GM20000 (cell line): ENCODE measurements around the gene EIF2S3B.
A peak's percentile ranks its signal among the peaks of the same experiment; 100 is the strongest.

ENCODE experiments used
- DNase-seq: peaks from one replicate; pipeline ENCODE4 v3.0.0; 2012; ENCODE audit warnings: low spot score
- TF ChIP-seq, protein P1 (sequence below): IDR thresholded peaks from 2 replicates; pipeline ENCODE4 v1.5.1; 2012; ENCODE audit warnings: mild to moderate bottlenecking, control low read depth; ENCODE audit errors: extremely low read depth, missing control alignments

The EIF2S3B gene

GRCh38 chr12:10554228-10554755, 48.6 kb downstream of the EIF2S3B start:
- TF ChIP-seq, protein P1, sequence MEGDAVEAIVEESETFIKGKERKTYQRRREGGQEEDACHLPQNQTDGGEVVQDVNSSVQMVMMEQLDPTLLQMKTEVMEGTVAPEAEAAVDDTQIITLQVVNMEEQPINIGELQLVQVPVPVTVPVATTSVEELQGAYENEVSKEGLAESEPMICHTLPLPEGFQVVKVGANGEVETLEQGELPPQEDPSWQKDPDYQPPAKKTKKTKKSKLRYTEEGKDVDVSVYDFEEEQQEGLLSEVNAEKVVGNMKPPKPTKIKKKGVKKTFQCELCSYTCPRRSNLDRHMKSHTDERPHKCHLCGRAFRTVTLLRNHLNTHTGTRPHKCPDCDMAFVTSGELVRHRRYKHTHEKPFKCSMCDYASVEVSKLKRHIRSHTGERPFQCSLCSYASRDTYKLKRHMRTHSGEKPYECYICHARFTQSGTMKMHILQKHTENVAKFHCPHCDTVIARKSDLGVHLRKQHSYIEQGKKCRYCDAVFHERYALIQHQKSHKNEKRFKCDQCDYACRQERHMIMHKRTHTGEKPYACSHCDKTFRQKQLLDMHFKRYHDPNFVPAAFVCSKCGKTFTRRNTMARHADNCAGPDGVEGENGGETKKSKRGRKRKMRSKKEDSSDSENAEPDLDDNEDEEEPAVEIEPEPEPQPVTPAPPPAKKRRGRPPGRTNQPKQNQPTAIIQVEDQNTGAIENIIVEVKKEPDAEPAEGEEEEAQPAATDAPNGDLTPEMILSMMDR: no peak
- no peak for DNase-seq

- DNase-seq: no peak
- TF ChIP-seq, protein P1: no peak
These were observed 49.2 kb downstream of the EIF2S3B start for GRCh38 chr12:10554756-10555481.

- DNase-seq: no peak
- TF ChIP-seq, protein P1: no peak
These were observed 51.6 kb downstream of the EIF2S3B start for GRCh38 chr12:10557329-10557728.

DNA sequence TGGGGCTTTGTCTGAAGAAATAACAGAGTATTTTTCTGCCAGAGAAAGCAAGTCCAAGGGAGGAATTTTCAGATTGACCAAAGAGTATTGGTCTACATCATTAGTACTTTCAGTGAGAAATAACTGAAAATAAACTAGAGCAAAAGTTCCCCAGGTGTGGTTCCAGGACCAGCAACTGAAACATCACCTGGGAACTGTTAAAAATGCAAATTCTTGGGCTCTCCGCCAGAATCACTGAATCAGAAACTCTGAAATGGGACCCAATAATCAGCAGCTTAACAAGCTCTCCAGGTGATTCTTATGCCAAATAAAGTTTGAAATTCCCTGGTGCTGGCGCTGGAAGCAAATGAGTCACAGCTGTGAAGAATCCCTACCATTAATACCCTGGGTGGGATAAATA, 52.1 kb downstream of the EIF2S3B start:
- peak; percentile 29 for DNase-seq
- TF ChIP-seq, protein P1: no peak
